ENCODE results near the gene POLR2B.

Gene POLR2B

DNA sequence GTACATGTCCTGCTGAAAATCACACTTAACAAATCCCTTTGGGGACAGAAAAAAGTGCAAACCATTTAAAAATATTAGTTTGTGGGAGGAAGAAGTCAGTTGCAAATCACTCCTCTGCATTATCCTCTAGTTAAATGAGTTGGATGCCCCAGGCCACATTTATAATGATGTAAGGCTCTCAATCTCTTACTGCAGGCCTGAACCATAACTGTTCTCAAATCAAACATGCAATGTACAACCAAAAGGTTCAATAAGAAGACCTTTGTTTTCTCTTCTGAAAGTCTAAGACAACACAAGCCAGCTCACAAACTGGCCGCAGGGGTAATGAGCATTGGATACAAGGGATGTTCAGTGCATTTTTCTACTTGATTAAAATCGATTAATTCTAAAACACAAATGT lies 91.8 kb downstream of the POLR2B start:
- H3K4me3 ChIP-seq (ENCODE audit: low read depth, low read length), result no peak overlapping the region
- no peak for TF ChIP-seq CTCF (conservative IDR thresholded peaks at IDR 0.05; ENCODE audit: low read depth, low read length)
- no peak for DNase-seq (ENCODE audit: low read depth)

DNA sequence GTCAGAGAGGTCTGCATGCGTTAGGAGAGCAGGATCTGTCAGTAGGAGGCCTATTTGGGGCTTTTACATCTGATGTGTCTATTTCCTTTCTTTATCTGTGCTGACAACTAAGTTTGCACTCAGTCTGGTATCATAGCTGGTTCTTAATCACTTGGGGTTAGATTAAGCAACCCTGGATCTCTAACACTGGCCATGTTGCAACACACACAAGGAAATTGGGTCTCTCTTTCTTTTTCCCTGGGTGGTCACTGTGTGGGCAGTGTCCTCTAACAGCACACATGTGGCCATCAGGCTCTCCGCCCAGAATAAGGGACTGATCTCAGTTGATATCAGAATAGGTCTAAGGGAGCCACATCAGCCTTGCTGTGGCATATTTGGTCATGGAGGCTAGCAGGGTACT lies 92.6 kb downstream of the POLR2B start:
- DNase-seq (ENCODE audit: low read depth), result peak; percentile 76
- H3K4me3 ChIP-seq (ENCODE audit: low read depth, low read length), result no peak overlapping the region
- TF ChIP-seq CTCF (conservative IDR thresholded peaks at IDR 0.05; ENCODE audit: low read depth, low read length), result no peak

- no peak for DNase-seq (ENCODE audit: low read depth)
- H3K4me3 ChIP-seq (ENCODE audit: low read depth, low read length), result no peak overlapping the region
- no peak for TF ChIP-seq CTCF (conservative IDR thresholded peaks at IDR 0.05; ENCODE audit: low read depth, low read length)
These were observed 94.9 kb downstream of the POLR2B start for GRCh38 chr4:57073559-57073958.

DNA sequence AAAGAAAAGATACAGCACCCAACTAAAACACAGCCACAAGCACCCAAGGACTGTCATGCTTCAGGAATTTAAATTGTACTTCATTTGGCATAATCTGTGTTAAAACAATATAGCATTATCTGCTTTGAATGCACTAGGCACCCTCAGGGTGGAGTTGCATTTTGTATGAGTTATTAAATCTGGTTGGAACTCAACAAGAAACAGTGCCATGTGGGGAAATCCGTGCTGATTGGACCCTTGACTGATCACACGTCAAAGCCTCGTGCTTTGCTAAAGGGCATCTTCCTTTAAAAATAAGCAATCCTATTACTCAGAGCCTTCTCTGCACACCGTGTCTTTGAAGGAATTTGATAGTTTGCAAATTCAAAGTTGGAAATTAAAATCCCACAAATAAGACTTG lies 96.0 kb downstream of the POLR2B start:
- no peak for TF ChIP-seq CTCF (conservative IDR thresholded peaks at IDR 0.05; ENCODE audit: low read depth, low read length)
- no peak overlapping the region for H3K4me3 ChIP-seq (ENCODE audit: low read depth, low read length)
- DNase-seq (ENCODE audit: low read depth), result peak; percentile 79

- TF ChIP-seq CTCF (conservative IDR thresholded peaks at IDR 0.05; ENCODE audit: low read depth, low read length), result no peak
- no peak for DNase-seq (ENCODE audit: low read depth)
- no peak overlapping the region for H3K4me3 ChIP-seq (ENCODE audit: low read depth, low read length)
These were observed 96.7 kb downstream of the POLR2B start for GRCh38 chr4:57075367-57075766.

GRCh38 chr4:57076646-57077045 lies 98.0 kb downstream of the POLR2B start:
- DNase-seq (ENCODE audit: low read depth), result no peak
- no peak for TF ChIP-seq CTCF (conservative IDR thresholded peaks at IDR 0.05; ENCODE audit: low read depth, low read length)
- no peak overlapping the region for H3K4me3 ChIP-seq (ENCODE audit: low read depth, low read length)

- peak; percentile 97 for DNase-seq (ENCODE audit: low read depth)
- H3K4me3 ChIP-seq (ENCODE audit: low read depth, low read length), result no peak overlapping the region
- TF ChIP-seq CTCF (conservative IDR thresholded peaks at IDR 0.05; ENCODE audit: low read depth, low read length), result no peak
These were observed 99.1 kb downstream of the POLR2B start for GRCh38 chr4:57077550-57078343.
